GM21381 (cell line): ENCODE measurements around the gene RING1.
A peak's percentile ranks its signal among the peaks of the same experiment; 100 is the strongest.

Experiments used
- ATAC-seq: cut with Tn5 transposase; IDR thresholded peaks from one replicate; pipeline ENCODE4 v1.9.1; 2021; ENCODE audit warnings: mild to moderate bottlenecking, moderate library complexity; ENCODE audit not compliant: unreplicated experiment

RING1 gene

GRCh38 chr6:33237741-33238140, 29.4 kb downstream of the RING1 start:
- ATAC-seq, result no peak

- ATAC-seq, result no peak
Measured at GRCh38 chr6:33241968-33242367, 33.7 kb downstream of the RING1 start.

GRCh38 chr6:33243476-33243875, 35.2 kb downstream of the RING1 start:
- ATAC-seq, result no peak

- ATAC-seq, result peak; percentile 33
Measured at GRCh38 chr6:33247977-33248642, 39.8 kb downstream of the RING1 start.

GRCh38 chr6:33248643-33248931, 40.3 kb downstream of the RING1 start:
- no peak for ATAC-seq

GRCh38 chr6:33248932-33249731, 40.8 kb downstream of the RING1 start:
- ATAC-seq, result peak; percentile 87

GRCh38 chr6:33249732-33250630, 41.7 kb downstream of the RING1 start:
- ATAC-seq, result no peak

GRCh38 chr6:33250731-33251130, 42.4 kb downstream of the RING1 start:
- no peak for ATAC-seq

- no peak for ATAC-seq
Measured at GRCh38 chr6:33251395-33252012, 43.2 kb downstream of the RING1 start.

- ATAC-seq, result no peak
Measured at GRCh38 chr6:33252759-33253158, 44.5 kb downstream of the RING1 start.

- no peak for ATAC-seq
Measured at GRCh38 chr6:33254591-33254990, 46.3 kb downstream of the RING1 start.

- ATAC-seq, result no peak
Measured at GRCh38 chr6:33259032-33259431, 50.7 kb downstream of the RING1 start.
